ENCODE results near the gene TMEM186.
"Not testable (repeated sequence)": the region's sequence is repeated elsewhere in the genome, so short reads cannot be mapped to it uniquely, and the experiment has no call there.

The TMEM186 gene

DNA sequence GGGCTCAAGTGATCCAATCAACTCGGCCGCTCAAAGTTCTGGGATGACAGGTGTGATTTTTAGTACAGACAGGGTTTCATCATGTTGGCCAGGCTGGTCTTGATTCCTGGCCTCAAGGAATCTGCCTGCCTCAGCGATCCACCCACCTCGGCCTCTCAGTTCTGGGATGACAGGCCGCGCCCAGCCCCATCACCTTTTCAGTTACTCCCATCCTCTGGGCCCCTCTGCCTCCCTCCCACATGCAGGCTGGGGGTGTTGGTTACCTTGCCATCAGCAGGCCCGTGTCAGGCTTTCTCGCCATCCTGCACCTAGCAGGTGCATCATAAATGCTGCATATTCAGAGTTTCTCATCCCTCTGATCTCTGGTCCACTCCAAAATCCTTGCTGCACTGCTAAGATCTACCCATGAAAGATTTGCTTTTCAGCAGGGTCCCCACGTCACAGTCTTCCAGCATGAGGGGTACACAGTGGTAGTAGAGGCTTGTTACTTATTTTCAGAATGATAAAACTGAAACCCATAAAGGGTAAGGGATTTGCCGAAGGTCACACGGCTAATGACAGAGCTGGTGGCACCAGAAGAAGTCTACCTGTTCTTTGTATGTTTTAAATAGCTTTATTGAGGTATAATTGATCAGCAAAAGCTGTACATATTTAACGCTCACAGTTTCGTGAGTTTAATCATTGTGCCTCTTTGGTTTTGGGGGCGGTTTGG is 16.8 kb upstream of the TMEM186 start:
- H3K27ac ChIP-seq, result no peak overlapping the region
- no peak overlapping the region for H3K4me3 ChIP-seq

DNA sequence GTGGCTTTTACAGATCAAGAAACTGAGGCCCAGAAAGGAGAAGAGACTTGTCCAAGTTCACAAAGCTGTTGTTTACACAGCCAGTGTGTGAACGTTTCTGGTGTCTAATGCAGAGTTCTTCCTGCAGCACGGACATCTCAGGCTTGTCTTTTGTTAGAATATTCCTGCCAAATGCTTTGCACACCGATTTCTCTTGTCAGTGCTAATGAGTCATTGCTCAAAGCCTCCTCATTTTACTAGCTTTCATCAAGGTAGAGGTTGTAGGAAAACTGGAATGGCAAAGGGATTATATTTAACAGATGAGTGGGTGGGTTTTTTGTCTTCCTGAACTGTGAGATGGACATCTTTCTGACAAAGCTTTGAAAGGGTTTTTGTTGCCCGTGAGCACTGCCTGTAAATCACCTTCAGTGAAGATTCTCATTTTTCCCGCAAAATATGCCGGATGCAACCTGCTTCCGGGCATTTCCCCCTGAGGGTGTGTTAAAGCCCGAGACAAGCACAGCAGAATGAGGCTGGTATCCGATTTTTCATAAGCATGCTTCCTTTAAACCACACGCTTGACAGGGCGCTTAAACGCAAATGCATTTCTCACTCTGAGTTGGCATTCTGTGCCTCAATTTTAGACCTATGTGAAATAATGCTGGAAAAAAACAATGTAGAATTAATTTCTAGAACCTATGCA is 14.9 kb upstream of the TMEM186 start:
- no peak overlapping the region for H3K4me3 ChIP-seq
- no peak overlapping the region for H3K27ac ChIP-seq

DNA sequence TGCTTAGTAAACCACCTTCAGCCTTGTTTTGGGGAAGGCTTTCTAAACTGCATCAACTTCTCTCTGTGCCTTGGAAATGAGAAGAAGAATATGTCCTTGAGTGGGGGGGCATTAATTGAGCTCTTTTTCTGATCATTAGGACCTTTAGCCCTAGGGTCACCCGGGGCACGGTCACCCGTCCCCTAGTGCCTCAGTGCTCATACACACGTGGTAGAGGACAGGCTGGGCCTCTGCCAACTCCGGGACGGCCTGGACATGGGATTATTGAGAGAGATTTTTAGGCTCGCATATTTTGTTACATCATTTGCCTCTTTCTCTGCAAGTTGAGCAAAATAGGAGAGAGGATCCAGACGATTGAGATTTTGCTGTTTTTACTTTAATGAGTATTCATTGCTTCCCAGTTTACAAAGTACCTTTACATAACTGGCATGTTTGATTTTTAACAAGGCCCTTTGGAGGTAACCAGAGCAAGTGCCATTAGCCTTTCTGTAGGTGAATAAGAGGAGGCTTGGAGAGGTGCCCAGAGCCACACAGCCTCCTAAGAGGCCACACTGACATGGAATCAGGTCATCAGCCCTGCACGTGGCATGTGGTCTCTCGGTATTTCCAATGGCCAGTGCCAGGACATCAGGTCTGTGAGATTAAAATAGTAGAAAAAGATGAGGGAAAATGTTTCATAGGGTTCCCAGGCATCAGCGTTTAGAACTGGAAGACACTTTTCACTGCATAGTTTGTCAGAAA is 11.3 kb upstream of the TMEM186 start:
- Histone ChIP-seq H3K27ac (no peak overlapping the region), H3K4me3 (no peak overlapping the region)

DNA sequence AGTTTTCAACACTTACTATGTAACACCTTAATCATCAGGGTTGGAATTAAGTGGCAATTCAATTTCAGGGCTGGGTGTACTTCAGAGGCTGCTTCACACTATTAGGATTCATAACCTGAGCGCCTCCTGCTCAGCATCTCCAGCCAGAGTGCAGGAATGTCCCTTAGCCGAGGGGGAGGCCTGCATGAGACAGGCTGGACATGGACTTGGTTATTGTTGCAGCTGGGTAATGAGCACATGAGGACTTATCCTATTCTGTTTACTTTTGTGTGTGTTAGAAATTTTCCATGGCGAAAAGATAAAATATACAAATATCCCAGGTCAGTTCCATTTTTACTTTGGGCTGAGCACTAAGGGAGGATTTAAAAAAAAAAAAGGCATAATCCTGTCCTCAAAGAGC is 10.6 kb upstream of the TMEM186 start:
- H3K4me3 ChIP-seq, result no peak overlapping the region
- H3K27ac ChIP-seq, result no peak overlapping the region

DNA sequence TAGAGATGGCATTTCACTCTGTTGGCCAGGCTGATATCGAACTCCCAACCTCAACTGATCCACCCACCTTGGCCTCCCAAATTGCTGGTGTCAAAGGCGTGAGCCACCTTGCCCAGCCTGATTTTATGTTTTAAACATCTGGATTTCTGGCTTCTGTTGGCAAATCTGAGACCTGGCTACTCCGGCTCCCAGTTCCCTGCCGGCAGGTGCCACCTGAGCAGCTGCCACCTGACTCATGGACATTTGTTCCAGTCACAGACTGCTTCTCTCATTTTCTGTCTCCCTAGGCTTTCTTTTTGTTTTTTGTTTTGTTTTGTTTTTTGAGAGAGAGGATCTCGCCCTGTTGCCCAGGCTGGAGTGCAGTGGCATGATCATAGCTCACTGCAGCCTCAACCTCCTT is 9.8 kb upstream of the TMEM186 start:
- Histone ChIP-seq H3K27ac (no peak overlapping the region), H3K4me3 (no peak overlapping the region)

DNA sequence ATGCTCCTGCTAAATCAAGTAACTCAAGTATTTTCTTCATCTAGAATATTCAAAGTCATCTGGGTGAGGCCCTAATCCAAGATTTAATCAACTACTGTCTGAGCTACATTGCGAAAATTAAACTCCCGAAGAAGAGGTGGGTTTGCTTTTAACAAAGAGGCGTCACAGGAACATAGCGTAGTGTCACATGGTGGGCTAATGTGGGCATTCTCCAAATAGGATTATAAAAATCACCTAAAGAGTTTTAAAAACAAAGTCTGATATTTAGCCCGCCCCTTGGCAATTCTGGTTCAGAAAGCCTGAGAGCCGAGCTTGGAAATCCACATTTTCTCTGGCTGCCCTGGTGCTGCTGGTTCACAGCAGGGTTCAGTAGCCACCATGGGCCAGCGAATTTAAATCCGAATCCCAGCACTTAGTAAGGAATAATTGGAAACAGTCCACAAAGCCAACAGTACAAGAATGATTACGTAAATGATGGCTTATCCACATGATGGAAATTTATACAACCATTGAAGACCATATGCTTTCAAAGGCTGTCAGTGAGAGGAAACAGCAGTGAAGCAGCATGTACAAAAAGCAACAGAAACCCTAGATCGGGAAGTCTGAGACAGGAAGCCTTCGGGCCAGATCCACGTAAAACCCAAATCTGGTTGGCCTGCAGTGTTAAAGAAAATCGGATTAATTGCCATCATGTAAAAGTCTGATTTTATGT is 9.0 kb upstream of the TMEM186 start:
- no peak overlapping the region for H3K4me3 ChIP-seq
- H3K27ac ChIP-seq, result no peak overlapping the region

DNA sequence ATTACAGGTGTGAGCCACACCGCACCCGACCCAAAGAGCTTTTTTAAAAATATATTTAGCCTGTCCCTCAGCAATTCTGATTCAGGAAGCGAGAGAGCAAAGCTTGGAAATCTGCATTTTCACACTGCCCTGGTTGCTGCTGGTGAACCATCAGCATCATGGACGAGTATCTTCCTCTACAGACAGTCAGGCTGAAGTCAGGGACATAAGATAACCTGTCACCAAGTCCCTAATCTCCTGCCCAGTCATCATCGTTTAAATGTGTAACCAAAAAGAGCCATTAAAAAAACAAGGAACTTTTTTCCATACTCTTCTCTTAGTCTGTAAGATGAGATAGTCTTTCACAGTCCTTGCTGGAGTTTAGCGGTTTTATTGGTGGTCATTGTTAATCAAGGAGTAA is 6.9 kb upstream of the TMEM186 start:
- H3K27ac ChIP-seq, result no peak overlapping the region
- H3K4me3 ChIP-seq, result no peak overlapping the region

DNA sequence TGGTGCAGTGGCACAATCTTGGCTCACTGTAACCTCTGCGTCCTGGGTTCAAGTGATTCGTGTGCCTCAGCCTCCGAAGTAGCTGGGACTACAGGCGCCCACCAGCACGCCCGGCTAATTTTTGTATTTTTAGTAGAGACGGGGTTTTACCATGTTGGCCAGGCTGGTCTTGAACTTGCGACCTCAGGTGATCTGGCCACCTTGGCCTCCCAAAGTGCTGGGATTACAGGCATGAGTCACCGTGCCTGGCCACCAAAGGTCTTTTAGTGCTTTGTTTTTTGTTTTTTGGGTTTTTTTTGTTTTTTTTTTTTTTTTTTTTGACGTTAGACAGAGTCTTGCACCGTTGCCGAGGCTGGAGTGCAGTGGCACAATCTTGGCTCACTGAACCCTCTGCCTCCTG is 6.3 kb upstream of the TMEM186 start:
- not testable (repeated sequence) for H3K27ac ChIP-seq, H3K4me3 ChIP-seq

DNA sequence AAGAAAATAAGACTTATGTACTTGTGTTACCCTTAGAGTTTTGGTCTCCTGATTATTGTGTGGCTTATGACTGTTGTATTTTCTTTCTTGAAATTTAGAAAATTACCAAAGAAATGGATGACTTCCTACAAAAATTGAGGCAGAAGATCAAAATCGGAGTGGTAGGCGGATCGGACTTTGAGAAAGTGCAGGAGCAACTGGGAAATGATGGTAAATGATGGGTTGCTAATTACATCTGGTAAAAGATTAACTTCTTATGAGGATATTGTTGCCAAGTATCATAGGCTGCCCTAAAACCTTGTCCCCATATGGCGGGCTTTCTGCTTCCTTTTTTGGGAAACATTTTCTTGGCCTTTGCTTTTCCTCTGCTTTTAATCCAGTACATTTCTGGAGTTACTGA is 4.3 kb upstream of the TMEM186 start:
- no peak overlapping the region for H3K27ac ChIP-seq
- no peak overlapping the region for H3K4me3 ChIP-seq

DNA sequence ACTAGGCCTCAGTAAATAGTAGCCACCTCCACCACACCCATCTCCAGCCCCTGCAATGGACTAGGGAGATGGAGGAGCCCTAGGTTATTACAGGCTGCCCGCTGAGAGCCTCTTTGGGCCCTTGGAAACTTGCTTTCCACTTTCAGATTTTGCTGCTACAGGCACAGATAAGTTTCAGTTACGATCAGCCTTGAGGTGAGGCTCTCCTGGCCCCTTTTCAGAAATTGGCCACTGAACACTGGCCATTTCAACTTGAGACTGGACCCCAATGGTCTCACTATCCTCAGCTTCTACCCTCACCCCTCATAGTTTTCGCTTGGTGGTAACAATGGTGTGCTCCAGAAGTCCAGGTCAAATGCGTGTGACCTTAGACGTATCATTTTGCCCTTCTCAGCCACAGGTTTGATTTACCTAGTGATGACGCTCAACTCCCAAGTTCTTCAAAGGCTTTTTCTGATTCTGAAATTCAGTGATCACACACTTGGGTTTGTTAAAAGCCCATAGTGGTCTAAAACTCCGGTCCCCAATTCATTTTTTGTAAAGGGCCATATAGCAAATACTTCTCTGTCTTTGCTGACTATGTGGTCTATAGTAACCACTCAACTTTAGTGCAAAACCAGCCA is 1.2 kb upstream of the TMEM186 start:
- Histone ChIP-seq H3K27ac (peak overlapping the region in 18 of 21 experiments; percentile 84 to 97 (median 92)), H3K4me3 (peak overlapping the region; percentile 61 to 98 (median 88))

DNA sequence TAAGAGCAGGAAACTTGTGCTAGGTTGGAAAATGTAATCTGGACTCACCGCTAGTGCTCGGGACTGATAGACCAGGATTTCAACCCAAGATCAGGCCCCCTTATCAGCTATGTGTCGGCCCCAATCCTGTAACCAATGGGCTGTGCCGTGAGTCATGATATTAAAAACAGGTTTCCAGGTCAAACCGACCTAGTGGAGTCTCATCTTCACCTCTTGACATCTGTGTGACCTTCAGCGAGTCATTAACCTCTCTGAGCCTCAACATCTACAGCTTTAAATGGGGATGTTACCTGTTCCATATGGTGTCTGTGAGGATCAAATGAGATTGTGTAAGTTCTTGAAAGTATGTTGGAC is 712 bp upstream of the TMEM186 start:
- Histone ChIP-seq H3K27ac (peak overlapping the region; percentile 37 to 97 (median 92)), H3K4me3 (peak overlapping the region; percentile 61 to 98 (median 88))

DNA sequence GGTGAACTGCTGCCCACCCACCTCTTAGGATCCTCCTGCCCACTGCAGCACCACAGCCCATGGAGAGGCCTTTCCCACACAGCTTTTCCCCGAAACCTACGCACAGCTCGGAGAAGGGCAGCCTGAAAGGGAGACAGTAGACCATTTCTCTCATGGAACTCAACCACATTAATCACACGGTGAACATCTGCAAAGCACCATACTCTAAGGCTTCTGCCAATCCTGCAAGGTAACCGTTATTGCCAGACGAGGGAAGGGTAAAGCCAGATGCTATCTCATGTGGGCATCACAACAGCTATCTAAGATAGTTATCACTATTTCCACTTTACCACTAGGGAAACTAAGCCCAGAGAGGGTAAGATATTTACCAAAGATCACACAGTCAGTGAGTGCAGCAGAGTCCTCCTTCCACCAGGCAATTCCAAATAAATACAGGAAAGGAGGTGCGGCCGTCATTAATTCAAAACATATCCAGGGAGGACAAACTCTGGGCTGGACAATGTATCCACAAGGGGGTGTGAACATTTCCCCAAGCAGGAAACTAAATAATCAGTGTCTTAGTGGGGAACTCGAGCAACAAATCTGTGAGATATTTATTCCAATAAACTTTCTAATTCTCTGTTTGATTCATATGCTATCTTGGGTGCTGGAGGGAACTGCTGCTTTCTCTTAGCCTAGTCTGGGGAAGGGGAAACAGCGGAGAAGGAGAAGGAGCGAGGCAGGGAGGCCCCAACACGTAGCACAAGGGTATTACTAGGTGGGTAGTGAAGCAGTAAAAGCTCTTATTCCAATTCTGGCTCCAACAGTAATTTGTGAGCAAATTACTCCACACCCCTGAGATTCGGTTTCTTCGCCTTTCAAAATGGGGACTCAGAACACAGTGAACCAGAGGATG is 723 bp downstream of the TMEM186 start:
- peak overlapping the region in 19 of 21 experiments; percentile 42 to 97 (median 92) for H3K27ac ChIP-seq
- peak overlapping the region; percentile 61 to 98 (median 88) for H3K4me3 ChIP-seq

DNA sequence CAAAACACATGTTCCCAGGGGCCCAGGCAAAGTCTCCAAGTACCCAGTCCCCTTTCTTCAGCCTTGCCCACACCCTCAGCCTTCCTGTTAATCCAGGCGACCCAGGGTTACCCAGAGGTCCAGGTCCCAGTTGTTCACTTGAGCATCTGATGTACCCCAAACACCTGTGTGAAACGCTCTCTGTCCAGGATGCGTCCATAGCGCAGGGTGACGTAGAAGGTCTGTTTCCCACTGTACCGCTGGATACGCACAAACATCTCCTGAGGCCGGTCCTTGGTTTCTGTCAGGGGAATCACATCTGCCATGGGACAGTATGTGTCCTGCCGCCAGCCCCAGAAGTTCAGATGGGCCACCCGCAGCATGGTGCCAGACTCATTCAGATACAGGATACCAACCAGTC is 1.6 kb downstream of the TMEM186 start:
- no peak overlapping the region for H3K27ac ChIP-seq
- H3K4me3 ChIP-seq, result no peak overlapping the region

DNA sequence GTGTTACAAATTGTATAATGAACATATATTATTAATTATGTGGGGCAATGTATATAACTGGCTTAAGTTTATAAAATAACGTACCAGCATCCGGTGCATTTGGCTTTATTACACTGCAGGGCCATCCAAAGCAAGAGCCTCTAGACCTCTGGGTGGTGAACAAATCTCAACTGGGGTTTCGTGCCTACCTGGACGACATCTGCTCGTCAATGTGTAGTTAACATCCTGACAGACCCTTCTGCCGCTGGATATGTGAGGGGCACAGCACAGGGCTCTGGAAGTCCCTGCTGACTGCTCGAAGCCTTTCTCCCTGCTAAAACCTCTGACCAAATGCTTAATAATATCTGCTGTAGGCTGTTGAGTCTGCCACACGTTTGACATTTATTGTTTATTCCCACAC is 2.3 kb downstream of the TMEM186 start:
- Histone ChIP-seq H3K4me3 (no peak overlapping the region), H3K27ac (no peak overlapping the region)

DNA sequence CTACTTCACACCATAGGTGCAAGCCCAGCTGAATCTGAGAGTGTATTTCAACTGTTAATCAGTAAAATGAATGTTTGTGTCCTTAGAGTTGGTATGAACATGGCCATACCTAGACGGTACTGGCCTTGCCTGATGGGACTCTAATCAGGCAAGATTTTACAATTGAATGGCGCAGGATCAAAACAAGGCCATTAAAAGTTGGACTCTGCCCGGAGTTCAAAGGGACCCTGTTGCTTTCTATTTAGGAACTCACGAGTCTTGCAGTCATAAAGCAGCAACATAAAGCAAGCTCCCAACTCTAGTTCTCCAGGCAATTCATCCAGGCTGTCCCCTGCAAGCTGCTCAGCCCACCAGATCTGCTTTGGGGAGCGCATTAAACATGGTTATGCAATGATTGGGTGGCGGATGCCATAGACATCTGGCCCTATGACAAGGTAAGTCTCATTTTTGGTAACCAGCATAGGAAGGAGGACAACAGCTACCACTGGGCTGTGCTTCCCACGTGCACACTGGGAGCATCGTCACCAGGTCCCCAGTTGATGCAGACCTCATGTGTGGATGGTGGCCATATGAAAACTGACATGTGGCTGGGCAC is 8.8 kb downstream of the TMEM186 start:
- no peak overlapping the region for H3K4me3 ChIP-seq
- no peak overlapping the region for H3K27ac ChIP-seq

DNA sequence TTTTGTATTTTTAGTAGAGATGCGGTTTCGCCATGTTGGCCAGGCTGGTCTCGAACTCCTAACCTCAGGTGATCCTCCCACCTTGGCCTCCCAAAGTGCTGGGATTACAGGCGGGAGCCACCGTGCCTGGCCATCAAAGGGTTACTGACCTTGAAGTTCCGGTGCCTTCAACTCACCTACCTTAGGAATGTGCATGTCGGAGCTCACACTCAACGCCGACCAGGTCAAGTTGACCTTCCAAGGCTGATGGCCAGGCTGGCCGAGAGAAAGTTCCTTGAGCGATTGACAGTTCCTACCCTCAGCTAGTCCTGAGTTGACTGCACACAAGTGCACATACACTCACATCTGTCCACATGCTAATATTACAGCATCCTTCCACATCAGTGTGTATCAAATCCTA is 11.1 kb downstream of the TMEM186 start:
- H3K27ac ChIP-seq, H3K4me3 ChIP-seq: not testable (repeated sequence)

DNA sequence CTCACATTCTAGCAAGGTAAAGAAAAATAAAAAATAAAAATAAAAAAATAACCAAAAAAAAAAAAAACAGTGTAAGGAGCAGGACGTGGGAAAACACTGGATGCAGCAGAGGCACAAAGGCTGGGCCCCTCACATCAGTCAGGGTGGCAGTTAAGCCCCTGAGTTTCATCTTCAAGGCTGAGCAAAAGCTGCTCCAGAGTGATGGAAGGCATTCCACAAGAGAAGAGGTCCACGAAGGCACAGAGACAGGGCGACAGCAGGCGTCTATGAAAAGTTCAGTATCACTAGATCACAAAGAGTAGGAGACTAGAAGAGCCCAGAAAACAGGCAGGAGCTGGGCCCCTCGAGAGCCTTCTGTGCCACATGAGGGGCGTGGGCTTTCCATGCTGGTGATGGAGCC is 12.0 kb downstream of the TMEM186 start:
- Histone ChIP-seq H3K27ac (no peak overlapping the region), H3K4me3 (no peak overlapping the region)

DNA sequence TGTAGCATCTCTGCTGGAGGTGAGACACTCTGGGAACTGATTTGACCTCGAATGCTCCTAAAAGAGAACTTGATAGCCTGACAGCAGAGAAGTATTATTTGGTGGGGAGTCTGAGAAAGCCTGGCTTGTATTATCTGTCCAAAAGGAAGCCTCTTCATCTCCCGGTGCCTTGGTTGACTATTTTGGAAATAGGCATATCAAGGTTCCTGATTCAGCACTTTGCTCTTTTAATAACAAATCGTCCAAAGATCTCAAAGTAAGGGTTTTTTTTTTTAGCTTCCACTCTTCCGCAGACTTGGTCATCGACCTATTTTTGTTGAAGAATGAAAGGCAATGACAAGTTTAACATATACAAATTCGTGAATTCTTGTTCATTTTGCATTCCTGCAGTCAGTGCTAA is 14.8 kb downstream of the TMEM186 start:
- Histone ChIP-seq H3K27ac (no peak overlapping the region), H3K4me3 (no peak overlapping the region)

DNA sequence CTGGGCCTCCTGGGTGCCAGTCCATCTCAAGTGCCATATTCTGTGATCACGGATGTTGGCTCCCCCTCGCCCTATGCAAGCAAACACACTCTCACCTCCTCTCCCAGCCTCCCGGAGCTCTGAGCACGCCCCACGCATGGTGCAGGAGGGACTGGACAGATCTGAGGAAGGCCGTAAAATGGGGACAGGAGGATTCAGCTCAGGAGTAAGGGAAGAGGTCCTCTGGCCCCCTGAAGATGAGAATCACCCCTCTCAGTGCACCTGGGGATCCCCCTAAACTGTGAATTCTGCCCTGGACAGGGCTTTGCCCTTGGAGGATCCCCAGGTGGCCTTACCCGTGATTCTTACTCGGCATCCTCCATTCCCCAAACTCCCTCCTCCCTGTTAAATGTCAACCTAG is 15.6 kb downstream of the TMEM186 start:
- no peak overlapping the region for H3K4me3 ChIP-seq

More for the DNA sequence above, 15.6 kb downstream of the TMEM186 start:
- no peak overlapping the region for H3K27ac ChIP-seq

Measured in skin epidermis (tissue), 12 donors.